Sigmoid colon (tissue), 4 donors: ENCODE measurements around the gene ESCO1.

Experiments
- EP300 ChIP-seq, 4 donors: sonication (generic); formaldehyde crosslinking; IDR thresholded peaks; one replicate each; pipeline ENCODE4 v1.6.1; 2017; ENCODE audit warnings: antibody characterized with exemption in 4 of 4
- POLR2A ChIP-seq, 2 donors: fragments of 450-650 bp; IDR thresholded peaks; one replicate each; pipeline ENCODE4 v1.6.1; 2016; ENCODE audit warnings: antibody characterized with exemption in 2 of 2, mild to moderate bottlenecking in 2 of 2, moderate library complexity in 2 of 2
- POLR2AphosphoS5 ChIP-seq, 4 donors: sonication (generic); formaldehyde crosslinking; IDR thresholded peaks; one replicate each; pipeline ENCODE4 v1.6.1; 2017; ENCODE audit warnings: antibody characterized with exemption in 4 of 4
- TF ChIP-seq, protein P1 (sequence below), 4 experiments: fragments of 450-650 bp in 3 of 4; fragments of 200-600 bp in 1 of 4; IDR thresholded peaks; one replicate each; pipeline ENCODE4 v1.5.1; 2016 to 2019; ENCODE audit warnings: antibody characterized with exemption in 4 of 4, mild to moderate bottlenecking in 3 of 4, moderate library complexity in 2 of 4

- TF ChIP-seq, protein P1, sequence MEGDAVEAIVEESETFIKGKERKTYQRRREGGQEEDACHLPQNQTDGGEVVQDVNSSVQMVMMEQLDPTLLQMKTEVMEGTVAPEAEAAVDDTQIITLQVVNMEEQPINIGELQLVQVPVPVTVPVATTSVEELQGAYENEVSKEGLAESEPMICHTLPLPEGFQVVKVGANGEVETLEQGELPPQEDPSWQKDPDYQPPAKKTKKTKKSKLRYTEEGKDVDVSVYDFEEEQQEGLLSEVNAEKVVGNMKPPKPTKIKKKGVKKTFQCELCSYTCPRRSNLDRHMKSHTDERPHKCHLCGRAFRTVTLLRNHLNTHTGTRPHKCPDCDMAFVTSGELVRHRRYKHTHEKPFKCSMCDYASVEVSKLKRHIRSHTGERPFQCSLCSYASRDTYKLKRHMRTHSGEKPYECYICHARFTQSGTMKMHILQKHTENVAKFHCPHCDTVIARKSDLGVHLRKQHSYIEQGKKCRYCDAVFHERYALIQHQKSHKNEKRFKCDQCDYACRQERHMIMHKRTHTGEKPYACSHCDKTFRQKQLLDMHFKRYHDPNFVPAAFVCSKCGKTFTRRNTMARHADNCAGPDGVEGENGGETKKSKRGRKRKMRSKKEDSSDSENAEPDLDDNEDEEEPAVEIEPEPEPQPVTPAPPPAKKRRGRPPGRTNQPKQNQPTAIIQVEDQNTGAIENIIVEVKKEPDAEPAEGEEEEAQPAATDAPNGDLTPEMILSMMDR (IDR thresholded peaks at IDR 0.05) = no peak
- TF ChIP-seq POLR2AphosphoS5 (IDR thresholded peaks at IDR 0.05) (no peak), POLR2A (IDR thresholded peaks at IDR 0.05) (no peak), EP300 (IDR thresholded peaks at IDR 0.05) (no peak)
Observed at GRCh38 chr18:21548647-21549046, 51.9 kb downstream of the ESCO1 start.
